H9 (cell line): ENCODE measurements around the gene BRINP2. TPM values are rescaled to one million over a fixed set of nuclear protein-coding genes. Genes with fewer than 3 reads are reported as not detected.

Source experiments
- DNase-seq: peaks from one replicate; pipeline ENCODE4 v3.0.0-alpha.2; 2017
- H2AFZ ChIP-seq: one replicate; pipeline ENCODE4 v1.6.1; 2013; ENCODE audit warnings: mild to moderate bottlenecking, low read length, control low read depth, moderate library complexity
- H2AK5ac ChIP-seq: 2 replicates; pipeline ENCODE4 v1.6.1; 2013; ENCODE audit warnings: low read length, control low read depth, mixed read lengths; ENCODE audit not compliant: insufficient read length
- H2BK120ac ChIP-seq: one replicate; pipeline ENCODE4 v1.6.1; 2013; ENCODE audit warnings: low read depth, mild to moderate bottlenecking, low read length, control low read depth, inconsistent platforms; ENCODE audit not compliant: poor library complexity, severe bottlenecking
- H2BK12ac ChIP-seq: 2 replicates; pipeline ENCODE4 v1.6.1; 2013; ENCODE audit warnings: low read length, control low read depth, mixed read lengths, low read depth; ENCODE audit not compliant: insufficient read length
- H2BK15ac ChIP-seq: 2 replicates; pipeline ENCODE4 v1.6.1; 2013; ENCODE audit warnings: low read depth, low read length, control low read depth
- H2BK20ac ChIP-seq: one replicate; pipeline ENCODE4 v1.6.1; 2013; ENCODE audit warnings: low read depth, mild to moderate bottlenecking, low read length, control low read depth, inconsistent platforms; ENCODE audit not compliant: poor library complexity, severe bottlenecking
- H2BK5ac ChIP-seq: 2 replicates; pipeline ENCODE4 v1.6.1; 2013; ENCODE audit warnings: low read length, control low read depth, mixed read lengths; ENCODE audit not compliant: insufficient read length
- H3K14ac ChIP-seq: 2 replicates; pipeline ENCODE4 v1.6.1; 2013; ENCODE audit warnings: low read length, control low read depth; ENCODE audit not compliant: insufficient read depth
- H3K18ac ChIP-seq: 2 replicates; pipeline ENCODE4 v1.6.1; 2013; ENCODE audit warnings: low read depth, mild to moderate bottlenecking, mixed read lengths, low read length, control low read depth; ENCODE audit not compliant: insufficient read length
- H3K23ac ChIP-seq: 2 replicates; pipeline ENCODE4 v1.6.1; 2013; ENCODE audit warnings: low read length, control low read depth, mixed read lengths, low read depth; ENCODE audit not compliant: insufficient read length
- H3K23me2 ChIP-seq: 2 replicates; pipeline ENCODE4 v1.6.1; 2013; ENCODE audit warnings: low read depth, mild to moderate bottlenecking, mixed read lengths, low read length, control low read depth; ENCODE audit not compliant: insufficient read length, poor library complexity, severe bottlenecking
- H3K27ac ChIP-seq: 2 replicates; pipeline ENCODE4 v1.5.1; 2013; ENCODE audit warnings: low read length, control low read depth, mixed read lengths, low read depth; ENCODE audit not compliant: insufficient read length
- H3K27me3 ChIP-seq: 2 replicates; pipeline ENCODE4 v1.6.1; 2013; ENCODE audit warnings: low read length, control low read depth, inconsistent platforms; ENCODE audit not compliant: insufficient read depth
- H3K4ac ChIP-seq: 2 replicates; pipeline ENCODE4 v1.6.1; 2013; ENCODE audit warnings: low read depth, mild to moderate bottlenecking, control low read depth, inconsistent platforms, low read length, moderate library complexity
- H3K4me1 ChIP-seq: 2 replicates; pipeline ENCODE4 v1.6.1; 2013; ENCODE audit warnings: low read length, control low read depth, inconsistent platforms; ENCODE audit not compliant: insufficient read depth
- H3K4me2 ChIP-seq: 2 replicates; pipeline ENCODE4 v1.6.1; 2013; ENCODE audit warnings: low read length, control low read depth, mixed read lengths; ENCODE audit not compliant: insufficient read length, insufficient read depth
- H3K56ac ChIP-seq: 2 replicates; pipeline ENCODE4 v1.6.1; 2013; ENCODE audit warnings: low read depth, mild to moderate bottlenecking, mixed read lengths, low read length, control low read depth; ENCODE audit not compliant: insufficient read length
- H3K79me1 ChIP-seq: 2 replicates; pipeline ENCODE4 v1.6.1; 2013; ENCODE audit warnings: low read depth, mild to moderate bottlenecking, moderate library complexity, low read length, control low read depth, inconsistent platforms; ENCODE audit not compliant: insufficient read depth, poor library complexity, severe bottlenecking
- H3K79me2 ChIP-seq: 2 replicates; pipeline ENCODE4 v1.6.1; 2013; ENCODE audit warnings: low read length, control low read depth, inconsistent platforms; ENCODE audit not compliant: insufficient read depth
- H3K9ac ChIP-seq: 2 replicates; pipeline ENCODE4 v1.6.1; 2013; ENCODE audit warnings: low read length, control low read depth, mixed read lengths; ENCODE audit not compliant: insufficient read length; ENCODE audit errors: extremely low read depth
- H3K9me3 ChIP-seq: one replicate; pipeline ENCODE4 v1.6.1; 2013; ENCODE audit warnings: low read depth, low read length, inconsistent platforms; ENCODE audit not compliant: control insufficient read depth
- H3T11ph ChIP-seq: one replicate; pipeline ENCODE4 v1.6.1; 2013; ENCODE audit warnings: mild to moderate bottlenecking, low read length, control low read depth, inconsistent platforms
- H4K20me1 ChIP-seq: one replicate; pipeline ENCODE4 v1.6.1; 2013; ENCODE audit not compliant: control insufficient read depth, insufficient read length, insufficient read depth
- H4K5ac ChIP-seq: 2 replicates; pipeline ENCODE4 v1.6.1; 2013; ENCODE audit warnings: low read depth, mild to moderate bottlenecking, mixed read lengths, low read length, control low read depth; ENCODE audit not compliant: insufficient read length
- H4K8ac ChIP-seq: replicated peaks from 2 replicates; pipeline ENCODE4 v1.6.1; 2013; ENCODE audit warnings: low read length, control low read depth, mixed read lengths, low read depth; ENCODE audit not compliant: insufficient read length
- H4K91ac ChIP-seq: 2 replicates; pipeline ENCODE4 v1.6.1; 2013; ENCODE audit warnings: low read depth, mild to moderate bottlenecking, moderate library complexity, mixed read lengths, low read length, control low read depth; ENCODE audit not compliant: insufficient read length
- H3K27ac Mint-ChIP-seq, 3 experiments: 2 replicates in 2 of 3; 3 replicates in 1 of 3; pipeline ENCODE4 v1.8.0; 2020 to 2021; ENCODE audit warnings: mixed read lengths in 3 of 3, mild to moderate bottlenecking in 1 of 3, moderate library complexity in 1 of 3
- H3K27me3 Mint-ChIP-seq: 2 replicates; pipeline ENCODE4 v1.8.0; 2021; ENCODE audit warnings: low read depth, mild to moderate bottlenecking, moderate library complexity, mixed read lengths
- H3K36me3 Mint-ChIP-seq, 3 experiments: 2 replicates in 2 of 3; 3 replicates in 1 of 3; pipeline ENCODE4 v1.8.0; 2020 to 2021; ENCODE audit warnings: low read depth in 3 of 3, mixed read lengths in 3 of 3; ENCODE audit not compliant: insufficient read depth in 1 of 3
- H3K4me1 Mint-ChIP-seq, 2 experiments: 2 replicates each; pipeline ENCODE4 v1.8.0; 2020; ENCODE audit warnings: mixed read lengths in 2 of 2
- H3K4me3 Mint-ChIP-seq, 2 experiments: 2 replicates in 1 of 2; 3 replicates in 1 of 2; pipeline ENCODE4 v1.8.0; 2020 to 2021; ENCODE audit warnings: mild to moderate bottlenecking in 2 of 2, mixed read lengths in 2 of 2, moderate library complexity in 1 of 2
- H3K9me3 Mint-ChIP-seq, 2 experiments: 2 replicates in 1 of 2; 3 replicates in 1 of 2; pipeline ENCODE4 v1.8.0; 2020; ENCODE audit warnings: mild to moderate bottlenecking in 2 of 2, mixed read lengths in 2 of 2, moderate library complexity in 1 of 2
- WGBS: extraction: QIAGEN DNeasy Blood & Tissue Kit; methylation state at CpG from one replicate; pipeline ENCODE4 v1.1.7; 2013; ENCODE audit warnings: missing lambda C conversion rate, low lambda C conversion rate, mixed read lengths; ENCODE audit not compliant: insufficient read length; ENCODE audit errors: extremely low coverage; 5-methylcytosine and 5-hydroxymethylcytosine counted together
- total RNA-seq: library from RNA; stranded (reverse); gene quantifications from 2 replicates; pipeline ENCODE4 v1.2.1, GENCODE V29; 2021
- TF ChIP-seq, protein P1 (sequence below): fragments of 200-600 bp; sonication (generic); conservative IDR thresholded peaks from 3 replicates; pipeline ENCODE4 v1.8.0; 2021; ENCODE audit warnings: antibody characterized with exemption, mild to moderate bottlenecking

The BRINP2 gene
- total RNA-seq, 1 experiment from 2014 or later: not detected

DNA sequence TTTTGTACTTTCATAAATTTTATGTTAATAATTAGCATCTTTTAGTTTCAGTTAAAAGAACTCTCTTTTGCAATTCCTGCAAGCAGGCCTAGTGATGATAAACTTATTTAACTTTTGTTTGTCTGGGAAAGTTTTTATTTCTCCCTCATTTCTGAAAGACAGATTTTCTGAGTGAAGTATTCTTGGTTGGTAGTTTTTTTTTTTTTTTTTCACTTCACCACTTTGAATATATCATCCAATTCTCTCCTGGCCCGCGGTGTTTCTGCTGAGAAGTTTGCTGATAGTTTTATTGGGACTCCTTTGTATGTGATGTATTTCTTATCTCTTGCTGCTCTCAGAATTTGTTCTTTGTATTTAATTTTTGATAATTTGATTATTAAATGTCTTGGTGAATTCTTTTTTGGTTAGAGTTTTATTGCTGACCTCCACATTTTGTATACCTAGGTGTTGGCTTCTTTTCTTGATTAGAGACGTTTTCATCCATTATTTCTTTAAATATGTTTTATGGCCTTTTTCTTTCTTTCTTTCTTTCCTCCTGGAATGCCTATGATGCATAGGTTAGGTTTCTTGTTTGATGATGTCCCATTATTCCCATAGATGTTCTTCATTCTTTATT, 45.9 kb downstream of the BRINP2 start:
- Histone ChIP-seq H4K91ac (no peak overlapping the region), H2BK5ac (no peak overlapping the region), H3K4me1 (no peaks in the 10 kb centered on the region), H4K20me1 (no peaks in the 10 kb centered on the region), H3K79me1 (no peaks in the 10 kb centered on the region), H2BK20ac (no peak overlapping the region), H3K27me3 (no peaks in the 10 kb centered on the region), H2AFZ (no peak overlapping the region), H3T11ph (no peak overlapping the region), H4K8ac (no peak overlapping the region), H3K14ac (no peak overlapping the region), H3K27ac (no peak overlapping the region), H4K5ac (no peak overlapping the region), H3K56ac (no peak overlapping the region), H3K9me3 (no peaks in the 10 kb centered on the region), H3K23ac (no peak overlapping the region), H2BK15ac (no peak overlapping the region), H3K23me2 (no peaks in the 10 kb centered on the region), H2AK5ac (no peak overlapping the region), H3K4me2 (no peak overlapping the region), H2BK12ac (no peak overlapping the region), H3K18ac (no peak overlapping the region), H2BK120ac (no peak overlapping the region), H3K9ac (no peak overlapping the region), H3K79me2 (no peaks in the 10 kb centered on the region), H3K4ac (no peak overlapping the region)
- H3K4me1 Mint-ChIP-seq: no peaks in the 10 kb centered on the region
- H3K9me3 Mint-ChIP-seq: peaks cover 7 to 13% of the 10 kb centered on the region in 2 experiments; a peak in 4 of 5 replicates
- H3K27me3 Mint-ChIP-seq: peaks cover 3% of the 10 kb centered on the region
- TF ChIP-seq, protein P1, sequence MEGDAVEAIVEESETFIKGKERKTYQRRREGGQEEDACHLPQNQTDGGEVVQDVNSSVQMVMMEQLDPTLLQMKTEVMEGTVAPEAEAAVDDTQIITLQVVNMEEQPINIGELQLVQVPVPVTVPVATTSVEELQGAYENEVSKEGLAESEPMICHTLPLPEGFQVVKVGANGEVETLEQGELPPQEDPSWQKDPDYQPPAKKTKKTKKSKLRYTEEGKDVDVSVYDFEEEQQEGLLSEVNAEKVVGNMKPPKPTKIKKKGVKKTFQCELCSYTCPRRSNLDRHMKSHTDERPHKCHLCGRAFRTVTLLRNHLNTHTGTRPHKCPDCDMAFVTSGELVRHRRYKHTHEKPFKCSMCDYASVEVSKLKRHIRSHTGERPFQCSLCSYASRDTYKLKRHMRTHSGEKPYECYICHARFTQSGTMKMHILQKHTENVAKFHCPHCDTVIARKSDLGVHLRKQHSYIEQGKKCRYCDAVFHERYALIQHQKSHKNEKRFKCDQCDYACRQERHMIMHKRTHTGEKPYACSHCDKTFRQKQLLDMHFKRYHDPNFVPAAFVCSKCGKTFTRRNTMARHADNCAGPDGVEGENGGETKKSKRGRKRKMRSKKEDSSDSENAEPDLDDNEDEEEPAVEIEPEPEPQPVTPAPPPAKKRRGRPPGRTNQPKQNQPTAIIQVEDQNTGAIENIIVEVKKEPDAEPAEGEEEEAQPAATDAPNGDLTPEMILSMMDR: no peak
- WGBS: no CpG with 5 or more reads among the region's 3 CpGs
- H3K36me3 Mint-ChIP-seq: peaks cover 0 to 8% (median 0%) of the 10 kb centered on the region in 3 experiments; a peak in 2 of 7 replicates
- H3K4me3 Mint-ChIP-seq: no peak overlapping the region
- DNase-seq: no peak
- no peak overlapping the region for H3K27ac Mint-ChIP-seq
